Right renal cortex interstitium (tissue), 3 donors: ENCODE data around the gene CCNF. TPM values are rescaled to one million over a fixed set of nuclear protein-coding genes. Genes with fewer than 3 reads are reported as not detected.

Source experiments
- DNase-seq, 3 donors: peaks; one replicate each; pipeline ENCODE4 v3.0.0-alpha.2; 2013; ENCODE audit warnings: low read depth in 3 of 3, low spot score in 2 of 3
- polyA plus RNA-seq, 3 donors: library from polyadenylated mRNA; unstranded; fragments of 120-200 nt; gene quantifications; one replicate each; pipeline ENCODE4 v1.2.1, GENCODE V29; 2013; ENCODE audit not compliant: insufficient read length in 3 of 3

Gene CCNF
- polyA plus RNA-seq, 3 donors = 9.8 to 10.3 (median 9.9) TPM

DNA sequence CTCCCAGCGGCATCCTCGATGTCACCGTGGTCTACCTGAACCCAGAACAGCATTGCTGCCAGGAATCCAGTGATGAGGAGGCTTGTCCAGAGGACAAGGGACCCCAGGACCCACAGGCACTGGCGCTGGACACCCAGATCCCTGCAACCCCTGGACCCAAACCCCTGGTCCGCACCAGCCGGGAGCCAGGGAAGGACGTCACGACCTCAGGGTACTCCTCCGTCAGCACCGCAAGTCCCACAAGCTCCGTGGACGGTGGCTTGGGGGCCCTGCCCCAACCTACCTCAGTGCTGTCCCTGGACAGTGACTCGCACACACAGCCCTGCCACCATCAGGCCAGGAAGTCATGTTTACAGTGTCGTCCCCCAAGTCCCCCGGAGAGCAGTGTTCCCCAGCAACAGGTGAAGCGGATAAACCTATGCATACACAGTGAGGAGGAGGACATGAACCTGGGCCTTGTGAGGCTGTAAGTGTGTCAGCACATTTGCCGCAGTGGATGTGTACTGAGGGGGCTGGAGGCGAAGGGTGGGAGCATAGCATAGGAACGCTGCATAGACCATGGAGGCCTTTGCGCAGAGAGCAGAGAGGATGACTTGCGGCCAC lies 27.4 kb downstream of the CCNF start:
- no peak for DNase-seq

GRCh38 chr16:2457267-2457666 lies 28.0 kb downstream of the CCNF start:
- DNase-seq = no peak

GRCh38 chr16:2457946-2458345 lies 28.7 kb downstream of the CCNF start:
- no peak for DNase-seq

DNA sequence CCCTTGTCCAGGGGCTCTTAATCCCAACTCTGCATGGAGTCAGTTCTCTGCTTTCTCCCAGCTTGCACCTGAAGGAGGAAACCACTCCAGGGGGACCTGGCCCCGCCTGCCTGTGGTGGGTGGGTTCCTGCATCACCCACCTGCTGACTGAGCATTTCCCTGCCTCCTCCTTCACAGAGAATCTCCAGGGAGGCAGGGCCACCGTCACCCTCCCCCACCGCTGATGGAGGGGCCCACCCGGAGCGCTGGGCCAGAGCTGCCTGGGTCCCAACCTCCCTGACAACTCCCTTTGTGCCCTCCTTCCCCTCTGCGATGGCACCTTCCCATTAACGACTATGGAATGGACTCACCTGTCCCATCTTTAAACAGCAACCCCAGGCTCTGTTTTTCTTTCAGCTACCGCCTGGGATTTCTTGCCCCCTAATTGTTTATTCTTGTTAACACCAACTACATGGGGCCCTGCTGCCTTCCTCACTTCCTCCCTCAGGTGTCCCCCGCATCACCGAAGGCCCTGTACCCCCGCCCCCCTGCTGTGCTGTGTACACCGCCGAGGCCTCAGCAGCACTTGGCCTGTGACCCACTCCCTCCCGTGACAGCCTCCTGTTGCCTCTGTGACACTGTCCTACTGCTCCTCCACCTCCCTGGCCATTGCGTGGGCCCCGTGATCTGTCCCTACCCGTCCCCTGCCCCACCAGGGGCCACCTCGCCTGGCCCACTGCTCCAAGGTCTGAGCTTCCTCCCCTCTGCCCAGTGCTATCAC lies 29.8 kb downstream of the CCNF start:
- no peak for DNase-seq

- peak in 2 of 3 donors; percentile 84 to 89 for DNase-seq
Measured at GRCh38 chr16:2459647-2460390, 30.6 kb downstream of the CCNF start, which contains the start of gene TEDC2. Gene TEDC2 (plus strand): TSS chr16:2460109. CDS start chr16:2460145, 36 bp downstream.

DNA sequence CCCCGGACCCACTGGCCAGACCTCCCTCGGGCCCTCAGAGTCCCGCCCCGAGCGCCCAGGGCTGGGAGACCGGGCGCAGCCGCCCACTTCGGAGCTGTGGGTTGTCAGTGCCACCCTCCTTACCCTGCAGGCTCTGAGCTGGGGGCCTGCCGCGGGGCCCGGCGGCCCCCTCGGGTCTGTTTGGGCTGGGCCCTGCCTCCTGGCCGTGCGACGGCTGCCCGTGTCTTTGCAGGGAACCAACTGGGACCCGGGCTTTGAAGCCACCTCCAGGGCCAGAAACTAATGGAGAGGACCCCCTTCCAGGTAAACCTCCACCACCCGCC lies 31.1 kb downstream of the CCNF start:
- DNase-seq = no peak

GRCh38 chr16:2460916-2461315 lies 31.7 kb downstream of the CCNF start:
- no peak for DNase-seq

DNA sequence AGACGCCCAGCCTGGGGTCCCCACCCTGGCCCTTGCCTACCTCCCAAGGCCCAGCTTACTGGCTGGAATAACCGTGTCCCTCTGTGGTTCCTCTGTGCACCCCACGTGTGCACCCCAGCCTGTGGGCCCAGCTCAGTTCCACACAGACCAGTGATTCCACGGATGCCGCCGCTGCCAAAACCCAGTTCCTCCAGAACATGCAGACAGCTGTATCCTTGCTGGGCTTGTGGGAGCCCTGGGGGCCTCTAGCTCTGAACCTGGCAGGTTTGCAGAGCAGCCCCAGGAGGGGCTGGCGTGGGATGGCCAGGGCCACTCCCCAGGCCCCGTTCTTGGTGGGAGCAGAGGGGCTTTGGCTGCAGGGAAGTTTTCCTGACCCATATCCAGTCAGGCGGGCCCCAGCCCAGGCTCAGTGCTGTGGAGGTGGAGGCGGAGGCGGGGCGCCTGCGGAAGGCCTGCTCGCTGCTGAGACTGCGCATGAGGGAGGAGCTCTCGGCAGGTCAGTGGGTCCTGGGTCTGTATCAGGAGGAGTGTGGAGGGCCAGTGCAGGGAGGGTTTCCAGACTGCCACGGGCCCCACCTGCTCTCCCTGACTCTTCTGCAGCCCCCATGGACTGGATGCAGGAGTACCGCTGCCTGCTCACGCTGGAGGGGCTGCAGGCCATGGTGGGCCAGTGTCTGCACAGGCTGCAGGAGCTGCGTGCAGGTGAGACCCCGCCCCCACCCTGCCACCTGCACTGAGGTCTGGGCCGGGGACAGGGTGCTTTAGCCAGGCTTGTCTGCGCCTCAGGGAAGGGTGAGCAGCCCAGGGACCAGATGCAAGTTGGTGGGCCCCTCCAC lies 33.0 kb downstream of the CCNF start:
- DNase-seq = no peak

DNA sequence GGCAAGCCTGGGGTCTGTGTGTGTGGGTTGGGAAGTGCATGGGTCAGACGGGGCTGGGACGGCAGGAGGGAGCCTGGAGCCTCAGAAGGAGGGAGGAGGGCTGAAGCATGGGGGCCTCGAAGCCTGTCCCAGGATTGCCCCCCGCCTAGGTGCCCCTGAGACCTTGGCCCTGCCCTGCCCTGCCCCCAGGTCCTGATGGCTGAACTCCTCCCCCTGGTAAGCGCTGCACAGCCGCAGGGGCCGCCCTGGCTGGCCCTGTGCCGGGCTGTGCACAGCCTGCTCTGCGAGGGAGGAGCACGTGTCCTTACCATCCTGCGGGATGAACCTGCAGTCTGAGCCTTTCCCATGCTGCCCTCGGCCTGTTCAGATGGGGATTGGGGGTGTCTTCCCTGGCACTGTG lies 35.1 kb downstream of the CCNF start:
- no peak for DNase-seq

- no peak for DNase-seq
Measured at GRCh38 chr16:2465653-2466415, 36.6 kb downstream of the CCNF start.

- DNase-seq = no peak
Measured at GRCh38 chr16:2466667-2467527, 37.6 kb downstream of the CCNF start.

DNA sequence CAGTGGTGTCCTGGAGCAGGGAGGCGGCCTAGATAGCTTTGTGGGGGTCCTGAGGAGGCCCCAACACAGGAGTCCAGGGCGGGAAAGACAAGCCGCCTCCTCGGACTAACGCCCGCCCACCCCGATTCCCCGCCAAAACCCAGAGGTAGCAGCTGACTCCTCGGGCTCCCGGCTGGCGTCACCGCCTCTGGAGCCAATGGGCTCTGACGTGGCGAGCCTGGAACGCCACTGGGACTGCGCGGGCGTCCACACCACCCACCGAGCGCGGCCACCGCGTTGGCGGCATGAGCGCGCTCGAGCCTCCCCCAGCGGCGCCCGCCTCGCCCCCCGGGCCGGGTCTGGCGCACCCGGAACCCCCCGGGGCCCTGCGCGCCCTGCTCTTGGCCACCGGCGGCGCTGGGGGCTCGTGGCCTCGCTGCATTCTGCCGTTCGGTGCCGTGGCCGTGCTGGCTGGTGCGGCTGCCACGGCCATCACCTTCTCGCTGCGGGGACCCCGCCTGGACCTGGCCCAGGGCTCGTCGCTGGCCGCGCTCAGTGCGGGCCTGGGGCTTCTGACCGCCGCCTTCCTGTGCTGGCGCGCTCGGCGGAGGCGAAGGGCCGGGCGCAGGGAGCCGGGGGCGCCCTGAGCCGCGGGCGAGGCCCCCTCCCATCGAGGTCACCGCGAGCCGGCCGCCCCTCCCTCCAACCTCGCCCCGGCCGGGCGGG lies 38.4 kb downstream of the CCNF start:
- no peak for DNase-seq

- no peak for DNase-seq
Measured at GRCh38 chr16:2468233-2468724, 39.0 kb downstream of the CCNF start.

DNA sequence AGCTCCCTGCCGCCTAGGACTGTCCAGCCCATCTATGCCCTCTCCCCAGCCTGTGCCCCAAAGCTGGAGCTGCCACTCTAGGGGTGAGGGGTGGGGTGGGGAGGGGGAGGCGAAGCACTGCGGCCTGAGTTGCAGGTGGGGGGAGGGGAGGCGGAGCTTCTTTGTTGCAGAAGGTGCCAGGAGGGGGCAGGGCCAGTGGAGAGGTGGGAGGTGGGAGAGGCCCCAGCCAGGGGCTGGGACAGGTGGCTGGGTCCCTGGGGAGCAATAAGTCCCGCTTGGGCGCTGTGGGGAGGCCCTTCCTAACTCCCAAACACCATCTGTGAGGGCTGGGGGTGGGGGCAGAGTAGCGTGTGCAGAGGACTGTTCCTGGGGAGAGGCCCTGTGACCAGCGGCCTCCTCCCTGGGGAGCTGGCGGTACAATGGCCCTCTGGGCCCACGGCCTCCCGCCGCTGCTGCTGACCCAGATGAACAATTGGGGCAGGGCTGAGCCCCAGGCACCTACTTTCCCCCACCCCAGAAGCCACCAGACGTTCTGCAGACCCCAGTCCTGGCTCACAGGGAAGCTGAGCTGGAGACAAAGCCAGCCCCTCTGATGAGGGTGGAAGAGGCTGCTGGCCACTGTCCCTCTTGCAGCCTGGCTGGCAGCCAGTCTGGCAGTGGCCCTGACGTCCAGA lies 39.6 kb downstream of the CCNF start:
- DNase-seq = no peak

GRCh38 chr16:2469399-2470233 lies 40.4 kb downstream of the CCNF start:
- DNase-seq = no peak

GRCh38 chr16:2470234-2470601 lies 41.0 kb downstream of the CCNF start:
- DNase-seq = no peak

DNA sequence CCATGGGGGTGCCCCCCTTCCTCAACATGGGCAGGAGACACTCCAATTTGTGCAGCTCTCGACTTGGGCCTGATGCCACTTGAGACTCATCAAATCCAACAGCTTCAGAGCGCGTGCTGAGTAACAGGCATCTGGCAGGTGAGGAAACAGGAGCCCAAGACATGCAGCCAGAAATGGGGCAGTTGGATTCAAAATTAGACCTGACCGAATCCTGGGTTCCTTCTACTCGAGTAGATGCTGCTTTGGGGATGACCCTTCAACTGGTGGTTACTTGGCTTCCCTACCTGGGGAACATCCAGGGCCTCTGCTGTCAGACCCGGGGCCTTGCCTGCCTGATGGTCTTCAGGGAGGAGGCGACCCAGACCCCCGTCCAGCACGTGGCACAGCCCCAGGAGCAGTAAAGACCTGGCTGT lies 41.4 kb downstream of the CCNF start:
- DNase-seq = no peak
